Uterus (tissue), 2 donors: ENCODE data around the gene WDFY4.

Experiments used
- POLR2A ChIP-seq, 2 donors: fragments of 450-650 bp; IDR thresholded peaks; one replicate each; pipeline ENCODE4 v1.6.1; 2016; ENCODE audit warnings: antibody characterized with exemption in 2 of 2, mild to moderate bottlenecking in 1 of 2, moderate library complexity in 1 of 2
- TF ChIP-seq, protein P1 (sequence below), 4 experiments: fragments of 200-600 bp in 2 of 4; fragments of 450-650 bp in 2 of 4; sonication (generic) in 2 of 4; IDR thresholded peaks; one replicate each; pipeline ENCODE4 v1.5.1; 2016 to 2019; ENCODE audit warnings: antibody characterized with exemption in 4 of 4, mild to moderate bottlenecking in 2 of 4, moderate library complexity in 1 of 4

DNA sequence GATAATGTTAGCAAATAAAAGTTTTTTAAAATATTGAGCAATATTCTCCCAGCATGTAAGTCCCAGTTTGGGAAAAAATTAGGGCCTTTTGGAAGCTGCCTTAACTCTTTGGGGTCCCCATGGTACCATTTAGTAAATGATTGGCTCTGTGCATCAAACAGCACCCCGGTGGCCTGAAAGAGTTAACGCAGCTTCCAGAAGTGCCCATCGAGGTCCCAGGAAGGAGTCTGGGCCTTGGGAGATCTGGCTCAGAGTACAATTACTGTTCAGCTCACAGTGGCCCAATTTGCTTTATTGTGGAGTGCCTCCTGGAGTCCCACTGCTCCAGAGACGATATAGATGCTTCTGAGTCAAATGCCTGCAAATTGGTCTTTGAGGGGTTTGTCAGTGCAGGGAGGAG, 31.7 kb downstream of the WDFY4 start:
- TF ChIP-seq, protein P1, sequence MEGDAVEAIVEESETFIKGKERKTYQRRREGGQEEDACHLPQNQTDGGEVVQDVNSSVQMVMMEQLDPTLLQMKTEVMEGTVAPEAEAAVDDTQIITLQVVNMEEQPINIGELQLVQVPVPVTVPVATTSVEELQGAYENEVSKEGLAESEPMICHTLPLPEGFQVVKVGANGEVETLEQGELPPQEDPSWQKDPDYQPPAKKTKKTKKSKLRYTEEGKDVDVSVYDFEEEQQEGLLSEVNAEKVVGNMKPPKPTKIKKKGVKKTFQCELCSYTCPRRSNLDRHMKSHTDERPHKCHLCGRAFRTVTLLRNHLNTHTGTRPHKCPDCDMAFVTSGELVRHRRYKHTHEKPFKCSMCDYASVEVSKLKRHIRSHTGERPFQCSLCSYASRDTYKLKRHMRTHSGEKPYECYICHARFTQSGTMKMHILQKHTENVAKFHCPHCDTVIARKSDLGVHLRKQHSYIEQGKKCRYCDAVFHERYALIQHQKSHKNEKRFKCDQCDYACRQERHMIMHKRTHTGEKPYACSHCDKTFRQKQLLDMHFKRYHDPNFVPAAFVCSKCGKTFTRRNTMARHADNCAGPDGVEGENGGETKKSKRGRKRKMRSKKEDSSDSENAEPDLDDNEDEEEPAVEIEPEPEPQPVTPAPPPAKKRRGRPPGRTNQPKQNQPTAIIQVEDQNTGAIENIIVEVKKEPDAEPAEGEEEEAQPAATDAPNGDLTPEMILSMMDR (IDR thresholded peaks at IDR 0.05): no peak
- TF ChIP-seq POLR2A (IDR thresholded peaks at IDR 0.05): no peak
